ENCODE data around the gene FKBP1C.

FKBP1C gene

GRCh38 chr6:63236398-63236817, 25.1 kb downstream of the FKBP1C start:
- ATAC-seq (no peak), DNase-seq (ENCODE audit: low spot score in 2 of 2) (no peak)
- no peaks in the 10 kb centered on the region for H3K4me1 Mint-ChIP-seq
- no peak overlapping the region for H3K27ac Mint-ChIP-seq
- peaks cover 21% of the 10 kb centered on the region for H3K9me3 Mint-ChIP-seq
- H3K4me3 Mint-ChIP-seq, result no peak overlapping the region
- no peaks in the 10 kb centered on the region for H3K36me3 Mint-ChIP-seq

DNA sequence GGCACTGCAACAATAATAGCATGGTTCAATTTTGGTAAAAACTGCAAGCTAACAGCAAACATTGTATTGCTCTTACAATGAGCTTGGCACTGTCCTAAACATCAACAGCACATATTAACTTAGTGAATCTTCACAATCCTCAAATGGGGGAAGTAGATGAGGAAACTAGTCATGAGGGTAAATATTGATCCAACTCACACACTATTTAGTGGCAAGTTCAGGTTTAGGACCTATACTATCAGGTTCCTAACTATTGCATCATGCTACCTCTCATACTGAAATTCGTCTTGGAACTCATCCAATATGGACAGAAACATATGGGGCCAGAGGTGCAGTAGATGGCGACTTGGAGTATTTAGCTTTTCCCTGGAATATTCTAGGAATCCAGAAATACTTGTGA, 34.2 kb downstream of the FKBP1C start:
- ATAC-seq (no peak), DNase-seq (ENCODE audit: low spot score in 2 of 2) (no peak)
- Mint-ChIP-seq H3K36me3 (no peaks in the 10 kb centered on the region), H3K9me3 (peaks cover 6% of the 10 kb centered on the region), H3K4me1 (no peaks in the 10 kb centered on the region), H3K4me3 (no peak overlapping the region), H3K27ac (no peak overlapping the region)

GRCh38 chr6:63245909-63246308, 34.6 kb downstream of the FKBP1C start:
- ATAC-seq (no peak), DNase-seq (ENCODE audit: low spot score in 2 of 2) (no peak)
- Mint-ChIP-seq H3K9me3 (peaks cover 6% of the 10 kb centered on the region), H3K27ac (no peak overlapping the region), H3K36me3 (no peaks in the 10 kb centered on the region), H3K4me3 (no peak overlapping the region), H3K4me1 (no peaks in the 10 kb centered on the region)

- Mint-ChIP-seq H3K27ac (no peak overlapping the region), H3K36me3 (no peaks in the 10 kb centered on the region), H3K4me1 (no peaks in the 10 kb centered on the region), H3K9me3 (peaks cover 5% of the 10 kb centered on the region), H3K4me3 (no peak overlapping the region)
- DNase-seq (ENCODE audit: low spot score in 2 of 2) (no peak), ATAC-seq (no peak)
Observed at GRCh38 chr6:63246581-63246980, 35.3 kb downstream of the FKBP1C start.

- no peak for ATAC-seq
- peaks cover 3% of the 10 kb centered on the region for H3K9me3 Mint-ChIP-seq
Observed at GRCh38 chr6:63249875-63250482, 38.7 kb downstream of the FKBP1C start.

GRCh38 chr6:63259153-63259552, 47.9 kb downstream of the FKBP1C start:
- no peaks in the 10 kb centered on the region for H3K36me3 Mint-ChIP-seq
- H3K9me3 Mint-ChIP-seq, result peaks cover 3% of the 10 kb centered on the region
- H3K4me1 Mint-ChIP-seq, result no peaks in the 10 kb centered on the region
- no peak overlapping the region for H3K27ac Mint-ChIP-seq
- ATAC-seq (no peak), DNase-seq (ENCODE audit: low spot score in 2 of 2) (no peak)
- no peak overlapping the region for H3K4me3 Mint-ChIP-seq

More at GRCh38 chr6:63249875-63250482, 38.7 kb downstream of the FKBP1C start:
- Mint-ChIP-seq H3K27ac (no peak overlapping the region), H3K4me3 (no peak overlapping the region), H3K4me1 (no peaks in the 10 kb centered on the region), H3K36me3 (no peaks in the 10 kb centered on the region)
- DNase-seq (ENCODE audit: low spot score in 2 of 2), result no peak

DNA sequence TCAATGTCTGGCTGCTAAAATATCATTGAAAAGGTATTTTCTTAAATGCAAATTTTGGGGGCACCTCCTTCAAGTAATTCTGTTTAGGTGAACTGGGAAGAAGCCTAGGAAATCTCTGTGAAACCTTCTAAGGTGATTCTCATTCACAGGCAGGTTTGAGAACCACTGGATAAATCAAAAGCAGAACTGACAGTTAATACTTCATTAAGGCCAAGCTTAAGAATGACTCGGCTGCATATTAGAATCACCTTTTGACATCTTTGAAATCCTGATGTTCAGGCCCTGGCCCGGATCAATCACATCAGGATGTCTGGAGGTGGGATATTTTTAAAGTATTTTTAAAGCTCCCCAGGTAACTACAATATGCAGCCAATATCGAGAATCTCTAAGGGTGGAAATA, 50.6 kb downstream of the FKBP1C start:
- Mint-ChIP-seq H3K36me3 (no peaks in the 10 kb centered on the region), H3K27ac (no peak overlapping the region), H3K4me1 (no peaks in the 10 kb centered on the region), H3K4me3 (no peak overlapping the region), H3K9me3 (no peaks in the 10 kb centered on the region)
- no peak for ATAC-seq
- DNase-seq (ENCODE audit: low spot score in 2 of 2), result no peak
